Neural cell (in vitro differentiated cells): Measurements from ENCODE around the gene CPPED1. TPM values are rescaled to one million over a fixed set of nuclear protein-coding genes. Genes with fewer than 3 reads are reported as not detected.

Source experiments
- H2AFZ ChIP-seq: fragments of 200-600, 300-800 bp; sonication (generic), shearing (Covaris generic); 2 replicates; pipeline ENCODE4 v1.6.0; 2014; ENCODE audit warnings: low read depth, mild to moderate bottlenecking, antibody characterized with exemption, low read length, moderate library complexity
- H3F3A ChIP-seq: fragments of 200-600 bp; shearing (Covaris generic); 2 replicates; pipeline ENCODE4 v1.6.1; 2016; ENCODE audit warnings: mild to moderate bottlenecking, moderate library complexity, mixed read lengths, antibody characterized with exemption, low read length; ENCODE audit not compliant: insufficient read depth, poor library complexity, severe bottlenecking
- H3K27ac ChIP-seq: fragments of 200-600, 300-800 bp; sonication (generic), shearing (Covaris generic); 2 replicates; pipeline ENCODE4 v1.5.1; 2014; ENCODE audit warnings: mild to moderate bottlenecking, low read length, moderate library complexity
- H3K27me3 ChIP-seq: fragments of 300-800, 200-600 bp; sonication (generic), shearing (Covaris generic); 2 replicates; pipeline ENCODE4 v1.6.0; 2014; ENCODE audit warnings: mild to moderate bottlenecking, low read depth, low read length, moderate library complexity; ENCODE audit not compliant: insufficient read depth
- H3K36me3 ChIP-seq: fragments of 300-800, 200-600 bp; sonication (generic), shearing (Covaris generic); 2 replicates; pipeline ENCODE4 v1.5.1; 2014; ENCODE audit warnings: mild to moderate bottlenecking, antibody characterized with exemption, low read length, moderate library complexity; ENCODE audit not compliant: insufficient read depth
- H3K4me2 ChIP-seq: fragments of 300-800, 200-600 bp; sonication (generic), shearing (Covaris generic); 2 replicates; pipeline ENCODE4 v1.6.0; 2014; ENCODE audit warnings: mild to moderate bottlenecking, low read length
- H3K4me3 ChIP-seq: fragments of 300-800, 200-600 bp; sonication (generic), shearing (Covaris generic); 2 replicates; pipeline ENCODE4 v1.5.1; 2014; ENCODE audit warnings: mild to moderate bottlenecking, low read length, moderate library complexity
- H3K79me2 ChIP-seq: fragments of 200-600 bp; shearing (Covaris generic); replicated peaks from 2 replicates; pipeline ENCODE4 v1.6.0; 2014; ENCODE audit warnings: mild to moderate bottlenecking, low read length, moderate library complexity; ENCODE audit not compliant: insufficient read depth
- H3K9ac ChIP-seq: fragments of 300-800, 200-600 bp; sonication (generic), shearing (Covaris generic); 2 replicates; pipeline ENCODE4 v1.6.1; 2016; ENCODE audit warnings: mild to moderate bottlenecking, low read length, mixed read lengths
- H3K9me2 ChIP-seq: fragments of 200-600 bp; shearing (Covaris generic); 2 replicates; pipeline ENCODE4 v1.6.1; 2016; ENCODE audit warnings: mild to moderate bottlenecking, low read length, mixed read lengths; ENCODE audit not compliant: insufficient read depth
- H3K9me3 ChIP-seq: fragments of 200-600, 300-800 bp; sonication (generic), shearing (Covaris generic); 2 replicates; pipeline ENCODE4 v1.6.1; 2016; ENCODE audit warnings: mild to moderate bottlenecking, mixed run types, low read length, moderate library complexity, mixed read lengths
- H4K20me1 ChIP-seq: fragments of 200-600 bp; shearing (Covaris generic); 2 replicates; pipeline ENCODE4 v1.6.1; 2016; ENCODE audit warnings: mild to moderate bottlenecking, mixed run types; ENCODE audit not compliant: insufficient read depth
- CTCF ChIP-seq: fragments of 450-650 bp; IDR thresholded peaks from 2 replicates; pipeline ENCODE4 v1.5.1; 2014; ENCODE audit warnings: antibody characterized with exemption, mild to moderate bottlenecking, moderate library complexity; ENCODE audit not compliant: poor library complexity, severe bottlenecking
- EP300 ChIP-seq: fragments of 450-650 bp; conservative IDR thresholded peaks from 2 replicates; pipeline ENCODE4 v1.6.1; 2014; ENCODE audit warnings: antibody characterized with exemption, mild to moderate bottlenecking, moderate library complexity; ENCODE audit not compliant: poor library complexity, severe bottlenecking
- EZH2 ChIP-seq: fragments of 200-600, 300-800 bp; shearing (Covaris generic), sonication (generic); IDR thresholded peaks from 2 replicates; pipeline ENCODE4 v1.6.1; 2014; ENCODE audit warnings: antibody characterized with exemption, low read length, borderline replicate concordance, mild to moderate bottlenecking; ENCODE audit not compliant: insufficient read depth, poor library complexity, severe bottlenecking
- MXI1 ChIP-seq: fragments of 450-650 bp; conservative IDR thresholded peaks from 2 replicates; pipeline ENCODE4 v1.6.1; 2014; ENCODE audit warnings: antibody characterized with exemption, mild to moderate bottlenecking; ENCODE audit not compliant: poor library complexity, severe bottlenecking
- POLR2AphosphoS5 ChIP-seq: IDR thresholded peaks from 2 replicates; pipeline ENCODE4 v1.6.1; 2012
- REST ChIP-seq: IDR thresholded peaks from 2 replicates; pipeline ENCODE4 v1.6.1; 2012; ENCODE audit warnings: borderline replicate concordance
- SMC3 ChIP-seq: fragments of 450-650 bp; conservative IDR thresholded peaks from 2 replicates; pipeline ENCODE4 v1.6.1; 2014; ENCODE audit warnings: antibody characterized with exemption, mild to moderate bottlenecking, moderate library complexity; ENCODE audit not compliant: poor library complexity
- TAF1 ChIP-seq: IDR thresholded peaks from 2 replicates; pipeline ENCODE4 v1.6.1; 2012; ENCODE audit warnings: low read depth
- polyA plus RNA-seq: library from polyadenylated mRNA; depleted of rRNA; stranded (reverse); fragments of >200 nt; gene quantifications from 2 replicates; pipeline ENCODE4 v1.2.3, GENCODE V29; 2014

The CPPED1 gene
- polyA plus RNA-seq, 1 donor from 2014 or later, result 2.5 TPM

- H3K9me2 ChIP-seq, result no peaks in the 10 kb centered on the region
- H3K4me3 ChIP-seq, result no peak overlapping the region
- H4K20me1 ChIP-seq, result no peaks in the 10 kb centered on the region
- H3K79me2 ChIP-seq, result no peaks in the 10 kb centered on the region
- no peak overlapping the region for H2AFZ ChIP-seq
- H3K9ac ChIP-seq, result no peak overlapping the region
- TF ChIP-seq EP300, result no peak
- H3K9me3 ChIP-seq, result no peaks in the 10 kb centered on the region
- no peak overlapping the region for H3K27ac ChIP-seq
- no peaks in the 10 kb centered on the region for H3F3A ChIP-seq
- no peaks in the 10 kb centered on the region for H3K36me3 ChIP-seq
- H3K4me2 ChIP-seq, result no peak overlapping the region
- H3K27me3 ChIP-seq, result no peaks in the 10 kb centered on the region
These were observed 176.3 kb downstream of the CPPED1 start for GRCh38 chr16:12627394-12627793.

GRCh38 chr16:12626411-12626810, 177.3 kb downstream of the CPPED1 start:
- Histone ChIP-seq H3K9ac (no peak overlapping the region), H3K9me3 (no peaks in the 10 kb centered on the region), H3K9me2 (no peaks in the 10 kb centered on the region), H3K27me3 (no peaks in the 10 kb centered on the region), H3K79me2 (no peaks in the 10 kb centered on the region), H3K4me2 (no peak overlapping the region), H2AFZ (no peak overlapping the region), H3K27ac (no peak overlapping the region), H3K36me3 (no peaks in the 10 kb centered on the region), H3K4me3 (no peak overlapping the region), H4K20me1 (no peaks in the 10 kb centered on the region), H3F3A (no peaks in the 10 kb centered on the region)
- TF ChIP-seq POLR2AphosphoS5 (no peak), EZH2 (no peak), CTCF (no peak), TAF1 (no peak)

- Histone ChIP-seq H3K27ac (no peak overlapping the region), H4K20me1 (no peaks in the 10 kb centered on the region), H3F3A (no peaks in the 10 kb centered on the region), H3K79me2 (no peaks in the 10 kb centered on the region), H3K9me2 (no peaks in the 10 kb centered on the region), H3K27me3 (no peaks in the 10 kb centered on the region), H3K9me3 (no peaks in the 10 kb centered on the region), H3K4me3 (no peak overlapping the region), H3K9ac (no peak overlapping the region), H3K4me2 (no peak overlapping the region), H2AFZ (no peak overlapping the region), H3K36me3 (no peaks in the 10 kb centered on the region)
- TF ChIP-seq MXI1 (no peak), REST (no peak), EZH2 (no peak), TAF1 (no peak), SMC3 (no peak), POLR2AphosphoS5 (no peak), CTCF (no peak)
These were observed 178.0 kb downstream of the CPPED1 start for GRCh38 chr16:12625716-12626115.
